Duodenal mucosa (tissue), 2 donors: ENCODE data around the gene BTBD8.

ENCODE experiments used
- H3K27ac ChIP-seq: one replicate; pipeline ENCODE4 v1.7.0; 2013; ENCODE audit warnings: low read depth, low read length
- H3K27me3 ChIP-seq, 2 donors: one replicate each; pipeline ENCODE4 v1.7.0; 2013; ENCODE audit warnings: low read length in 2 of 2, control low read depth in 1 of 2; ENCODE audit not compliant: insufficient read depth in 2 of 2, control insufficient read depth in 1 of 2
- H3K36me3 ChIP-seq, 2 donors: one replicate each; pipeline ENCODE4 v1.7.0; 2013; ENCODE audit warnings: low read length in 2 of 2, control low read depth in 1 of 2; ENCODE audit not compliant: insufficient read depth in 2 of 2, control insufficient read depth in 1 of 2
- H3K4me1 ChIP-seq, 2 donors: one replicate each; pipeline ENCODE4 v1.7.0; 2013; ENCODE audit warnings: low read length in 2 of 2, control low read depth in 1 of 2; ENCODE audit not compliant: insufficient read depth in 2 of 2, control insufficient read depth in 1 of 2
- H3K4me3 ChIP-seq, 2 donors: one replicate each; pipeline ENCODE4 v1.7.0; 2013; ENCODE audit warnings: low read length in 2 of 2, low read depth in 1 of 2
- H3K9ac ChIP-seq, 2 donors: one replicate each; pipeline ENCODE4 v1.7.0; 2013; ENCODE audit warnings: low read length in 2 of 2, low read depth in 1 of 2
- H3K9me3 ChIP-seq, 2 donors: one replicate each; pipeline ENCODE4 v1.7.0; 2013; ENCODE audit warnings: low read length in 2 of 2, control low read depth in 1 of 2; ENCODE audit not compliant: control insufficient read depth in 1 of 2

BTBD8 gene

GRCh38 chr1:92184632-92185031, 104.5 kb downstream of the BTBD8 start:
- Histone ChIP-seq H3K9ac (no peak overlapping the region), H3K27ac (no peak overlapping the region), H3K9me3 (no peaks in the 10 kb centered on the region), H3K36me3 (peaks cover 3 to 6% of the 10 kb centered on the region in 2 donors), H3K4me3 (no peak overlapping the region), H3K27me3 (no peaks in the 10 kb centered on the region), H3K4me1 (no peaks in the 10 kb centered on the region)

- no peaks in the 10 kb centered on the region for H3K27me3 ChIP-seq
- no peak overlapping the region for H3K9ac ChIP-seq
- no peak overlapping the region for H3K4me3 ChIP-seq
- H3K36me3 ChIP-seq = peaks cover 0 to 3% of the 10 kb centered on the region in 2 donors
- no peaks in the 10 kb centered on the region for H3K4me1 ChIP-seq
- H3K27ac ChIP-seq = no peak overlapping the region
- no peaks in the 10 kb centered on the region for H3K9me3 ChIP-seq
These were observed 105.9 kb downstream of the BTBD8 start for GRCh38 chr1:92186081-92186480.

GRCh38 chr1:92188436-92189255, 108.5 kb downstream of the BTBD8 start:
- H3K9me3 ChIP-seq = no peaks in the 10 kb centered on the region
- no peaks in the 10 kb centered on the region for H3K4me1 ChIP-seq
- no peak overlapping the region for H3K4me3 ChIP-seq

GRCh38 chr1:92191726-92192125, 111.6 kb downstream of the BTBD8 start:
- H3K27me3 ChIP-seq = no peaks in the 10 kb centered on the region
- H3K4me3 ChIP-seq = no peak overlapping the region
- no peak overlapping the region for H3K9ac ChIP-seq
- H3K36me3 ChIP-seq = no peaks in the 10 kb centered on the region
- H3K27ac ChIP-seq = no peak overlapping the region
- no peaks in the 10 kb centered on the region for H3K9me3 ChIP-seq
- no peaks in the 10 kb centered on the region for H3K4me1 ChIP-seq

More at GRCh38 chr1:92188436-92189255, 108.5 kb downstream of the BTBD8 start:
- no peaks in the 10 kb centered on the region for H3K36me3 ChIP-seq
- no peaks in the 10 kb centered on the region for H3K27me3 ChIP-seq
- no peak overlapping the region for H3K9ac ChIP-seq
- H3K27ac ChIP-seq = no peak overlapping the region

GRCh38 chr1:92192246-92192645, 112.1 kb downstream of the BTBD8 start:
- Histone ChIP-seq H3K4me3 (no peak overlapping the region), H3K4me1 (no peaks in the 10 kb centered on the region), H3K9ac (no peak overlapping the region), H3K27ac (no peak overlapping the region), H3K27me3 (no peaks in the 10 kb centered on the region), H3K36me3 (no peaks in the 10 kb centered on the region), H3K9me3 (no peaks in the 10 kb centered on the region)

- H3K27me3 ChIP-seq = no peaks in the 10 kb centered on the region
These were observed 114.4 kb downstream of the BTBD8 start for GRCh38 chr1:92194511-92194910.

GRCh38 chr1:92201973-92202372, 121.8 kb downstream of the BTBD8 start:
- Histone ChIP-seq H3K4me1 (no peaks in the 10 kb centered on the region), H3K4me3 (no peak overlapping the region), H3K9me3 (peaks cover 0 to 3% of the 10 kb centered on the region in 2 donors), H3K9ac (no peak overlapping the region), H3K27ac (no peak overlapping the region), H3K27me3 (no peaks in the 10 kb centered on the region), H3K36me3 (no peaks in the 10 kb centered on the region)

More at GRCh38 chr1:92194511-92194910, 114.4 kb downstream of the BTBD8 start:
- no peak overlapping the region for H3K4me3 ChIP-seq
- H3K9ac ChIP-seq = no peak overlapping the region
- no peaks in the 10 kb centered on the region for H3K4me1 ChIP-seq
- no peaks in the 10 kb centered on the region for H3K36me3 ChIP-seq
- no peak overlapping the region for H3K27ac ChIP-seq
- H3K9me3 ChIP-seq = no peaks in the 10 kb centered on the region

GRCh38 chr1:92203105-92203504, 123.0 kb downstream of the BTBD8 start:
- Histone ChIP-seq H3K36me3 (no peaks in the 10 kb centered on the region), H3K4me3 (no peak overlapping the region), H3K4me1 (no peaks in the 10 kb centered on the region), H3K9ac (no peak overlapping the region), H3K9me3 (peaks cover 0 to 3% of the 10 kb centered on the region in 2 donors), H3K27me3 (no peaks in the 10 kb centered on the region), H3K27ac (no peak overlapping the region)

- Histone ChIP-seq H3K36me3 (no peaks in the 10 kb centered on the region), H3K4me1 (no peaks in the 10 kb centered on the region), H3K9me3 (peaks cover 0 to 3% of the 10 kb centered on the region in 2 donors), H3K9ac (no peak overlapping the region), H3K27me3 (no peaks in the 10 kb centered on the region), H3K27ac (no peak overlapping the region), H3K4me3 (no peak overlapping the region)
These were observed 130.6 kb downstream of the BTBD8 start for GRCh38 chr1:92210701-92211100.

- Histone ChIP-seq H3K9me3 (peaks cover 0 to 3% of the 10 kb centered on the region in 2 donors), H3K4me3 (no peak overlapping the region), H3K4me1 (no peaks in the 10 kb centered on the region), H3K27ac (no peak overlapping the region), H3K27me3 (no peaks in the 10 kb centered on the region), H3K9ac (no peak overlapping the region), H3K36me3 (no peaks in the 10 kb centered on the region)
These were observed 131.0 kb downstream of the BTBD8 start for GRCh38 chr1:92211166-92211565.
